ENCODE measurements around the gene CDH2.

DNA sequence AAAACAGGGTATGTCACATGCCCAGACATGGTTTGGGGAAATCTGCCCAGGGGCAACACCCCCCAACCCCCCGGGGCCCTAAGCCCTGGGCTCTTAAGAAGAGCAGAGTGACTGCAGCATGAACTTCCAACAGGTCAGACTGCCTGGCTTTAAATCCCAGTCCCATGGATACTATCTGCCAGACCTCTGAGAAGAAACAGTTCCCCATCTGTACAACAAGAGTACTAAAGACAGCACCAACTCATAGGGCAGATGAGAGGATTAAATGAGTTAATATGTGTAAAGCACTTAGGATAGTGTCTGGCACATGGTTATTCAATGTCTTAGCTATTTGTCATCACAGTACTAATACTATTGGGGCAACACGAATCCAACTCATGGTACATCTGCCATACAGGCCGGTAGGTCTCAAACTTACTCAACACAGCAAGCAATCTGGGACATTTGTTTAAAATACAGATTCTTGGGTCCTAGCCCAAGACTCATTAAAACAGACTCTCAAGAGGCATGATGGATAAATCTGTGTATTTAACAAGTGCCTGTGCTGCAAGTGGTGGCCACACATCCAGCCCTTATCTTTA lies 23.4 kb downstream of the CDH2 start:
- no peak for TF ChIP-seq CTCF (conservative IDR thresholded peaks at IDR 0.05)
- no peak for TF ChIP-seq EZH2 (IDR thresholded peaks at IDR 0.05; ENCODE audit: low read depth)
